HG02840 (cell line): ENCODE measurements around the gene NOL8.
A peak's percentile ranks its signal among the peaks of the same experiment; 100 is the strongest.

Source experiments
- ATAC-seq: cut with Tn5 transposase; IDR thresholded peaks from one replicate; pipeline ENCODE4 v1.9.1; 2021; ENCODE audit warnings: mild to moderate bottlenecking, moderate library complexity, moderate number of reproducible peaks; ENCODE audit not compliant: unreplicated experiment, low FRiP score

Gene NOL8

GRCh38 chr9:92312887-92313623 is 12.1 kb downstream of the NOL8 start:
- no peak for ATAC-seq

- ATAC-seq: no peak
Measured at GRCh38 chr9:92310562-92310961, 14.6 kb downstream of the NOL8 start.

GRCh38 chr9:92308893-92309292 is 16.3 kb downstream of the NOL8 start:
- no peak for ATAC-seq

GRCh38 chr9:92300936-92301335 is 24.2 kb downstream of the NOL8 start:
- ATAC-seq: no peak

- no peak for ATAC-seq
Measured at GRCh38 chr9:92299116-92299515, 26.0 kb downstream of the NOL8 start.

GRCh38 chr9:92298036-92298435 is 27.1 kb downstream of the NOL8 start:
- no peak for ATAC-seq

- no peak for ATAC-seq
Measured at GRCh38 chr9:92297611-92298010, 27.5 kb downstream of the NOL8 start.

GRCh38 chr9:92295827-92296258 is 29.3 kb downstream of the NOL8 start:
- ATAC-seq: no peak

- no peak for ATAC-seq
Measured at GRCh38 chr9:92295240-92295790, 29.8 kb downstream of the NOL8 start.

GRCh38 chr9:92294297-92294676 is 30.9 kb downstream of the NOL8 start:
- ATAC-seq: no peak

- ATAC-seq: peak; percentile 94
Measured at GRCh38 chr9:92293452-92294296, 31.5 kb downstream of the NOL8 start, which contains the start of gene IARS1. TSS of gene IARS1 (minus strand) at chr9:92293697. CDS start at chr9:92289419, 4,278 bp downstream.

- no peak for ATAC-seq
Measured at GRCh38 chr9:92293075-92293354, 32.1 kb downstream of the NOL8 start.

GRCh38 chr9:92292338-92293074 is 32.6 kb downstream of the NOL8 start:
- ATAC-seq: no peak

- no peak for ATAC-seq
Measured at GRCh38 chr9:92291577-92291976, 33.6 kb downstream of the NOL8 start.

- ATAC-seq: no peak
Measured at GRCh38 chr9:92290785-92291429, 34.2 kb downstream of the NOL8 start.

- ATAC-seq: no peak
Measured at GRCh38 chr9:92289708-92290390, 35.3 kb downstream of the NOL8 start.

GRCh38 chr9:92279302-92279701 is 45.8 kb downstream of the NOL8 start:
- no peak for ATAC-seq

- no peak for ATAC-seq
Measured at GRCh38 chr9:92278110-92278509, 47.0 kb downstream of the NOL8 start.

GRCh38 chr9:92276331-92277032 is 48.7 kb downstream of the NOL8 start:
- ATAC-seq: no peak
